Uterus (tissue), 2 donors: ENCODE data around the gene PDGFD.

Experiments used
- CTCF ChIP-seq, 4 experiments: fragments of 200-600 bp in 2 of 4; fragments of 450-650 bp in 2 of 4; sonication (generic) in 2 of 4; IDR thresholded peaks; one replicate each; pipeline ENCODE4 v1.5.1; 2016 to 2019; ENCODE audit warnings: antibody characterized with exemption in 4 of 4, mild to moderate bottlenecking in 2 of 4, moderate library complexity in 1 of 4
- POLR2A ChIP-seq, 2 donors: fragments of 450-650 bp; IDR thresholded peaks; one replicate each; pipeline ENCODE4 v1.6.1; 2016; ENCODE audit warnings: antibody characterized with exemption in 2 of 2, mild to moderate bottlenecking in 1 of 2, moderate library complexity in 1 of 2

- TF ChIP-seq POLR2A (IDR thresholded peaks at IDR 0.05) (no peak), CTCF (IDR thresholded peaks at IDR 0.05) (no peak)
These were observed 43.3 kb downstream of the PDGFD start for GRCh38 chr11:104120493-104121137.
